GM23338 (cell line): ENCODE data around the gene PKD1L1. TPM values are rescaled to one million over a fixed set of nuclear protein-coding genes. Genes with fewer than 3 reads are reported as not detected.

ENCODE experiments used
- ATAC-seq: fragments of 200-7000 bp; cut with Tn5 transposase; 3 replicates; pipeline ENCODE4 v1.9.1; 2020
- DNase-seq: peaks from one replicate; pipeline ENCODE4 v3.0.0-alpha.2; 2015; ENCODE audit warnings: low spot score
- H2AFZ ChIP-seq: fragments of 200-600 bp; sonication (generic); 2 replicates; pipeline ENCODE4 v1.8.0; 2016; ENCODE audit warnings: antibody characterized with exemption, mild to moderate bottlenecking, moderate library complexity
- H3F3A ChIP-seq: fragments of 200-600 bp; sonication (generic); replicated peaks from 2 replicates; pipeline ENCODE4 v1.8.0; 2017; ENCODE audit warnings: antibody characterized with exemption, mixed run types, low read depth
- H3K27ac ChIP-seq: fragments of 200-600 bp; sonication (generic); 2 replicates; pipeline ENCODE4 v1.6.1; 2016; ENCODE audit warnings: low read depth
- H3K27me3 ChIP-seq: fragments of 200-600 bp; sonication (generic); 2 replicates; pipeline ENCODE4 v1.8.0; 2016; ENCODE audit warnings: mild to moderate bottlenecking, mixed run types, moderate library complexity; ENCODE audit not compliant: insufficient read depth
- H3K36me3 ChIP-seq: fragments of 200-600 bp; sonication (generic); 2 replicates; pipeline ENCODE4 v1.8.0; 2016; ENCODE audit warnings: mild to moderate bottlenecking; ENCODE audit not compliant: insufficient read depth
- H3K4me1 ChIP-seq: fragments of 200-600 bp; sonication (generic); 2 replicates; pipeline ENCODE4 v1.8.0; 2016; ENCODE audit warnings: mild to moderate bottlenecking, moderate library complexity; ENCODE audit not compliant: insufficient read depth
- H3K4me2 ChIP-seq: fragments of 200-600 bp; sonication (generic); 2 replicates; pipeline ENCODE4 v1.7.1; 2017; ENCODE audit warnings: mixed run types
- H3K4me3 ChIP-seq: fragments of 200-600 bp; sonication (generic); 2 replicates; pipeline ENCODE4 v1.6.1; 2016; ENCODE audit warnings: mixed run types
- H3K79me2 ChIP-seq: fragments of 200-600 bp; sonication (generic); replicated peaks from 2 replicates; pipeline ENCODE4 v1.8.0; 2017; ENCODE audit warnings: mild to moderate bottlenecking; ENCODE audit not compliant: insufficient read depth
- H3K9me2 ChIP-seq: fragments of 200-600 bp; sonication (generic); 2 replicates; pipeline ENCODE4 v1.8.0; 2017; ENCODE audit not compliant: insufficient read depth
- H4K20me1 ChIP-seq: fragments of 200-600 bp; sonication (generic); replicated peaks from 2 replicates; pipeline ENCODE4 v1.8.0; 2017; ENCODE audit warnings: mild to moderate bottlenecking; ENCODE audit not compliant: insufficient read depth
- H3K27ac Mint-ChIP-seq: 2 replicates; pipeline ENCODE4 v1.8.0; 2020; ENCODE audit warnings: inconsistent platforms, mild to moderate bottlenecking, moderate library complexity, mixed read lengths
- H3K27me3 Mint-ChIP-seq: 3 replicates; pipeline ENCODE4 v1.8.0; 2022; ENCODE audit warnings: low read depth, mild to moderate bottlenecking, moderate library complexity, mixed read lengths, inconsistent platforms; ENCODE audit not compliant: insufficient read depth, poor library complexity
- H3K36me3 Mint-ChIP-seq: 3 replicates; pipeline ENCODE4 v1.8.0; 2021; ENCODE audit warnings: low read depth, mild to moderate bottlenecking, inconsistent platforms, moderate library complexity, mixed read lengths
- H3K4me1 Mint-ChIP-seq: 3 replicates; pipeline ENCODE4 v1.8.0; 2020; ENCODE audit warnings: mild to moderate bottlenecking, inconsistent platforms, mixed read lengths
- H3K4me3 Mint-ChIP-seq: 3 replicates; pipeline ENCODE4 v1.8.0; 2021; ENCODE audit warnings: moderate library complexity, mild to moderate bottlenecking, inconsistent platforms, mixed read lengths
- H3K9me3 Mint-ChIP-seq: 3 replicates; pipeline ENCODE4 v1.8.0; 2020; ENCODE audit warnings: moderate library complexity, mild to moderate bottlenecking, inconsistent platforms, mixed read lengths
- CREB1 ChIP-seq: fragments of 250-450 bp; sonication (Bioruptor Pico); IDR thresholded peaks from 2 replicates; pipeline ENCODE4 v1.5.0; 2020; ENCODE audit warnings: low read depth, mild to moderate bottlenecking, moderate library complexity
- CTCF ChIP-seq, 2 experiments: fragments of 200-600 bp in 1 of 2; sonication (generic) in 1 of 2; conservative IDR thresholded peaks; 2 replicates each; pipeline versions ENCODE4 v1.5.1 to v1.6.1; 2016 to 2017; ENCODE audit warnings: antibody characterized with exemption in 2 of 2, low read depth in 2 of 2, mild to moderate bottlenecking in 2 of 2, moderate library complexity in 1 of 2
- ETS1 ChIP-seq: IDR thresholded peaks from 2 replicates; pipeline ENCODE4 v1.6.1; 2016; ENCODE audit warnings: antibody characterized with exemption
- EZH2phosphoT487 ChIP-seq: fragments of 200-600 bp; sonication (generic); IDR thresholded peaks from one replicate; pipeline ENCODE4 v1.8.1; 2018; ENCODE audit warnings: antibody characterized with exemption; ENCODE audit not compliant: unreplicated experiment
- NANOG ChIP-seq: IDR thresholded peaks from 2 replicates; pipeline ENCODE4 v1.6.1; 2016; ENCODE audit warnings: antibody characterized with exemption, borderline replicate concordance
- POLR2AphosphoS5 ChIP-seq: IDR thresholded peaks from 2 replicates; pipeline ENCODE4 v1.6.1; 2016; ENCODE audit warnings: antibody characterized with exemption, low read depth
- REST ChIP-seq: IDR thresholded peaks from one replicate; pipeline ENCODE4 v1.6.1; 2018; ENCODE audit warnings: antibody characterized with exemption; ENCODE audit not compliant: unreplicated experiment
- STAT1 ChIP-seq: IDR thresholded peaks from one replicate; pipeline ENCODE4 v1.6.1; 2016; ENCODE audit warnings: antibody characterized with exemption; ENCODE audit not compliant: unreplicated experiment
- ZNF331 ChIP-seq: fragments of 250-450 bp; sonication (Bioruptor Pico); IDR thresholded peaks from 2 replicates; pipeline ENCODE4 v1.5.0; 2020; ENCODE audit warnings: low read depth, mild to moderate bottlenecking, moderate library complexity
- ZNF462 ChIP-seq: fragments of 250-450 bp; sonication (Bioruptor Pico); IDR thresholded peaks from 2 replicates; pipeline ENCODE4 v1.5.0; 2020; ENCODE audit warnings: mild to moderate bottlenecking, moderate library complexity
- polyA plus RNA-seq: library from polyadenylated mRNA; unstranded; fragments of >200 nt; fragmentation: Nextera tagmentation; extraction: Ambion mirVana; gene quantifications from 2 replicates; pipeline ENCODE4 v1.2.1, GENCODE V29; 2016
- total RNA-seq: library from RNA; depleted of rRNA; stranded (reverse); fragments of >200 nt; shearing (Covaris generic); gene quantifications from 2 replicates; pipeline ENCODE4 v1.2.3, GENCODE V29; 2014

The PKD1L1 gene
- total and polyA plus RNA-seq, 2 experiments from 2014 or later = 0.03 TPM; not detected in 1

GRCh38 chr7:47944536-47945260 is 3.6 kb downstream of the PKD1L1 start:
- H3K4me3 ChIP-seq = no peak overlapping the region
- H3K36me3 Mint-ChIP-seq = no peaks in the 10 kb centered on the region
- H2AFZ ChIP-seq = no peak overlapping the region
- no peaks in the 10 kb centered on the region for H3K9me3 Mint-ChIP-seq
- no peaks in the 10 kb centered on the region for H3K79me2 ChIP-seq
- no peaks in the 10 kb centered on the region for H4K20me1 ChIP-seq
- H3K27me3 Mint-ChIP-seq = peaks cover 12% of the 10 kb centered on the region
- no peaks in the 10 kb centered on the region for H3K9me2 ChIP-seq
- ATAC-seq (no peak), DNase-seq (no peak)
- H3K4me1 Mint-ChIP-seq = peaks cover 21% of the 10 kb centered on the region
- H3K4me2 ChIP-seq = no peak overlapping the region
- no peak for TF ChIP-seq ZNF331 (CRISPR knock-in tag)
- TF ChIP-seq REST = no peak
- no peak for TF ChIP-seq CREB1 (CRISPR knock-in tag)
- TF ChIP-seq ZNF462 (CRISPR knock-in tag) = no peak
- no peak for TF ChIP-seq STAT1
- TF ChIP-seq EZH2phosphoT487 = no peak
- TF ChIP-seq ETS1 = no peak
- no peak for TF ChIP-seq CTCF (conservative IDR thresholded peaks at IDR 0.05; ENCODE audit: low read depth in 2 of 2)
- no peak for TF ChIP-seq NANOG
- TF ChIP-seq POLR2AphosphoS5 = no peak
- H3K4me3 Mint-ChIP-seq = no peak overlapping the region
- no peaks in the 10 kb centered on the region for H3K27me3 ChIP-seq
- no peak overlapping the region for H3K27ac Mint-ChIP-seq
- H3K4me1 ChIP-seq = peaks cover 18% of the 10 kb centered on the region
- no peak overlapping the region for H3K27ac ChIP-seq
- no peaks in the 10 kb centered on the region for H3K36me3 ChIP-seq
- H3F3A ChIP-seq = no peaks in the 10 kb centered on the region
